IPS-18a (cell line): Measurements from ENCODE around the gene KNCN.

ENCODE experiments used
- H3K27ac ChIP-seq: one replicate; pipeline ENCODE4 v1.5.1; 2013; ENCODE audit warnings: low read length
- H3K27me3 ChIP-seq: one replicate; pipeline ENCODE4 v1.6.1; 2013; ENCODE audit warnings: mild to moderate bottlenecking, low read length; ENCODE audit not compliant: control insufficient read depth, insufficient read depth
- H3K36me3 ChIP-seq: one replicate; pipeline ENCODE4 v1.6.1; 2013; ENCODE audit warnings: low read depth, low read length; ENCODE audit not compliant: control insufficient read depth
- H3K4me1 ChIP-seq: one replicate; pipeline ENCODE4 v1.6.1; 2013; ENCODE audit warnings: low read depth, low read length; ENCODE audit not compliant: control insufficient read depth
- H3K4me3 ChIP-seq: one replicate; pipeline ENCODE4 v1.5.1; 2013; ENCODE audit warnings: low read length
- H3K9ac ChIP-seq: one replicate; pipeline ENCODE4 v1.6.1; 2013; ENCODE audit warnings: mild to moderate bottlenecking, low read length, moderate library complexity
- H3K9me3 ChIP-seq: one replicate; pipeline ENCODE4 v1.6.1; 2013; ENCODE audit warnings: low read depth, low read length; ENCODE audit not compliant: control insufficient read depth

KNCN gene

DNA sequence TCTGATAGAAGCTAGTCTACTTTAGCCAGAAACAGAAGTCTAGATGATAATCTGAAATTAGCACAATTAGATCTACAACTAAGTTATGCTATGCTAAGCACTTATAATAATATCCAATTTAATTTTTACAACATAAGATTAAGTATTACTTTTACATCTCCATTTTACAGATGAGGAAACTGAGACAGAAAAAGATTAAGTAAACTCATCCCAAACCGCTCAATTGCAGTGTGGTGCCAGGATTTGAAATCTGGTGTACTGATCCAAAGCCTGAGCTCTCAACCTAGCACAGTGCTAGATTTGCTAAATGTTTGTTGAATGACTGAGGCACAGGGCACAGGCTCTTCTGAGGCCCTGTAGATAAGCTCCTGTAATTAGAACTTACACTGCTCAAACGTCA is 13.8 kb downstream of the KNCN start:
- peaks cover 62% of the 10 kb centered on the region for H3K27me3 ChIP-seq
- no peak overlapping the region for H3K4me3 ChIP-seq

DNA sequence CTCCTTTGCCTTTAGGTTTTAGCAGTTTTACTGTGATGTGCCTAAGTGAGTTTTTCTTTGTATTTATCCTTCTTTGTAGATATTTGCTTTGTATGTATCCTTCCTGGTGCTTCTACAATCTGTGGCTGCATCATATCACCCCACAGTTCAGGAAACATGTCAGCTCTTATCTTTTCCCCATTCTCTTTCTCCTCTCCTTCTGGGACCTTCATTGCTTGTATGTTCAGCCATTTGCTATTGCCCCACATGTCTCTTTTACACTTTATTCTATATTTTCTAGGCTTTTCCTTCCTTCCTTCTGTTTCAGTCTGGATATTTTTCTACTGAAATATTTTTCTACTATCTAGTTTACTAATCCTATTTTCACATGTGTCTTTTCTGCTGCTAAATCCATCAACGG is 14.9 kb downstream of the KNCN start:
- H3K36me3 ChIP-seq = no peaks in the 10 kb centered on the region
- H3K27me3 ChIP-seq = peaks cover 62% of the 10 kb centered on the region
- no peaks in the 10 kb centered on the region for H3K4me1 ChIP-seq

More for the DNA sequence above, 13.8 kb downstream of the KNCN start:
- Histone ChIP-seq H3K4me1 (no peaks in the 10 kb centered on the region), H3K36me3 (no peaks in the 10 kb centered on the region), H3K9me3 (no peaks in the 10 kb centered on the region), H3K9ac (no peak overlapping the region), H3K27ac (no peak overlapping the region)

DNA sequence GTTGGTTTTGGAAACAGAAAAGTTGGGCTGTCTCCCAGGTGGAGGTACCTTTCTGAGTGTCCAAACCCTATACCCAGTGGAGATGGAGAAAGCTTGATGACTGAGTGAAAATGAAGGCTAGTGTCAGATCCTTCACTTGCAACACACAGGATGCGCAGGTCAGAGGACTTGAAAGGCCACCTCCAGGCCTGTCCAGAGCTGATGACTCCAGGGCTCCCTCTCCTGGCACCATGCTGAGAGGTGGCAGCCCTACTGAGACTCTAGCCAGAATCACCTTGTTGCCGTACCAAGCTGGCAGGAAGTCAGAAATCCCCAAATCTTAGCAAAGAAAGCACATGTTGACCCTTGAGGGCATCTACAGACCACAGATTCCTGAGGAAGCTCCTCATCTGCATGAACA is 16.4 kb downstream of the KNCN start:
- Histone ChIP-seq H3K27me3 (peaks cover 63% of the 10 kb centered on the region), H3K9me3 (no peaks in the 10 kb centered on the region), H3K36me3 (no peaks in the 10 kb centered on the region), H3K27ac (no peak overlapping the region), H3K9ac (no peak overlapping the region), H3K4me1 (no peaks in the 10 kb centered on the region), H3K4me3 (no peak overlapping the region)

More for the DNA sequence above, 14.9 kb downstream of the KNCN start:
- Histone ChIP-seq H3K9ac (no peak overlapping the region), H3K4me3 (no peak overlapping the region), H3K27ac (no peak overlapping the region), H3K9me3 (no peaks in the 10 kb centered on the region)

DNA sequence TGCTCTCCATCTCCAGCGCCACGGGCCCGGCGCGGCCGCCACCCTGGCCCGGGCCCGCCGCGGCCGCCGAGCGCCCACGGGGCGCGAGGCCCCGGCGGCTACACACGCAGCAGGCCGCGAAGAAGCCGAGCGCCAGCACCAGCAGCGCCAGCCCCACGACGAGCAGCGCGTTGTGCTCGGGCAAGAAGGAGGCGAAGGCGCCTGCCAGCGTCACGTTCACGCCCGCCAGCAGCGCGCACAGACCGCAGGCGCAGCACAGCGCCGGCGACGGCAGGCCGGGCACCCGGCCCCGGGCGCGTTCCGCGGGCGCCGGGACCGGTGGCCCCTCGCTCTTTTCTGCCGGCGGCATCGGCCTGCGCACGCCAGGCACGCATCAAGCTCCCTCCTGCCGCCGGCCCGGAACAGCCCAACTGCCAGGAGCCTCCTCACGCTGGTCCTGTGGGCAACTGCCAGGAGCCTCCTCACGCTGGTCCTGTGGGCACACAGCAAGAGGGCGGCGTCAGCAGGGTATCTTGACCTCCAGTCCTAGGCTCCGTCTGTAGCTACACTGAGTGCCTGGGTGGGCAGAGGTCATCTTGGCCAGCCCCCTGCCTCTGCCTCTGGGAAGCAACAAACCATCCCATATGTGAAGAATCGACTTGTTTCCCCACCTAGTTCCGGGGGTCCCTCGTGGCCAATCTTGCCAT is 18.1 kb downstream of the KNCN start:
- H3K27ac ChIP-seq = no peak overlapping the region
- no peaks in the 10 kb centered on the region for H3K36me3 ChIP-seq
- H3K4me1 ChIP-seq = peaks cover 1% of the 10 kb centered on the region
- H3K4me3 ChIP-seq = peak overlapping the region; percentile 16
- H3K9ac ChIP-seq = no peak overlapping the region
- no peaks in the 10 kb centered on the region for H3K9me3 ChIP-seq
- H3K27me3 ChIP-seq = peaks cover 79% of the 10 kb centered on the region

DNA sequence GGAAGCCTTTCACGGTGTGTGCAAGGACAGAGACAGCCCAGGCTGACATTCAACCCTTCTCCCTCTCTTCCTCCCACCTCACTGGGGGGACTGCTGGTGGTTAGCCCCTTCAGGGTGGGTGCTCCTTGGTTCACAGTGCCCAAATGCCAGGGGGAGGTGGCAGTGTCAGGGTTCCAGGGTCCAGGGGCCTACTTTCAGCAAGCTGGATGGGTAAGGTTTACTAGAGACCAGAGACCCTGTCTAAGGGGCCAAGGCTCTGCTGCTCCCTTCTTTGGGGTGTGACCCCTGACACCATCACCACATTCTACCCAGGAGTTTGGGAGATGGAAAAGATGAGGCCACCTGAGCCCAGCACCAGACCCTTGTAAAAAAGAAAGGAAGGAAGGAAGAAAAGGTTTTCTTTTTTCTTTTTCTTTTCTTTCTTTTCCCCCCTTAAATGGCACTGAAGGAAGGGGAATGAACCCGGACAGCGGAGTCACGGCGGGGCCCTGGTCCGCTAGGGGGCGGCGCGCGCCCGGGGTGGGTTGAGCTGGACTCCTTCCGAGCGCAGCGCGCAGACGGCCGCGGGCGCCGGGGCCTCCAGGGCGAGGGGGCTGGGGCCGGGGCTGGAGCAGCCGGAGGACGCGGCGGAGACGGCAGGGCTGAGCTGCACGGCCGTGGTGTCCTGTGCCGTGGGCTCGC is 18.8 kb downstream of the KNCN start:
- no peak overlapping the region for H3K9ac ChIP-seq
- no peak overlapping the region for H3K27ac ChIP-seq
- no peak overlapping the region for H3K4me3 ChIP-seq
- H3K36me3 ChIP-seq = no peaks in the 10 kb centered on the region
- peaks cover 86% of the 10 kb centered on the region for H3K27me3 ChIP-seq
- peaks cover 4% of the 10 kb centered on the region for H3K4me1 ChIP-seq
- no peaks in the 10 kb centered on the region for H3K9me3 ChIP-seq

DNA sequence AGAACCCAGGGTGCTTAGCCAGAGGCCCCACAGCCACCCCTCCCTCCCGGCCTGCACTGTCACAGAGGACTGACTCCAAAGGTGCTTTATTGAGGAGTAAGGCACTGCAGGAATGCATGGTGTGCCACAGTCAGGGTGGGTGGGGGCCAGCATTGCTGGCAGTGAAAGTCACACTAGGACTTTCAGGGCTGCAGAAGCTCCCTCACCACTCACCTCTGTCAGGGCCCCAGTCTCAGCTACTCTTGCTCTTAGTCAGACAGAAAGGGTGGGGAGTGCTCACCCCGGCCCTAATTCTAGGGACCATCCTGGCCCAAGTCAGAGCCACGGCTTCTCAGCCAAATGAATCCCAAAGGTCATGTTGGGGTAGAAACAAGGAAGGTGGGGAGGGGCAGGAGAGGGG is 19.4 kb downstream of the KNCN start:
- no peaks in the 10 kb centered on the region for H3K9me3 ChIP-seq
- H3K9ac ChIP-seq = no peak overlapping the region
- H3K27me3 ChIP-seq = peaks cover 91% of the 10 kb centered on the region
- peaks cover 4% of the 10 kb centered on the region for H3K4me1 ChIP-seq
- H3K4me3 ChIP-seq = no peak overlapping the region
- no peak overlapping the region for H3K27ac ChIP-seq
- H3K36me3 ChIP-seq = no peaks in the 10 kb centered on the region

DNA sequence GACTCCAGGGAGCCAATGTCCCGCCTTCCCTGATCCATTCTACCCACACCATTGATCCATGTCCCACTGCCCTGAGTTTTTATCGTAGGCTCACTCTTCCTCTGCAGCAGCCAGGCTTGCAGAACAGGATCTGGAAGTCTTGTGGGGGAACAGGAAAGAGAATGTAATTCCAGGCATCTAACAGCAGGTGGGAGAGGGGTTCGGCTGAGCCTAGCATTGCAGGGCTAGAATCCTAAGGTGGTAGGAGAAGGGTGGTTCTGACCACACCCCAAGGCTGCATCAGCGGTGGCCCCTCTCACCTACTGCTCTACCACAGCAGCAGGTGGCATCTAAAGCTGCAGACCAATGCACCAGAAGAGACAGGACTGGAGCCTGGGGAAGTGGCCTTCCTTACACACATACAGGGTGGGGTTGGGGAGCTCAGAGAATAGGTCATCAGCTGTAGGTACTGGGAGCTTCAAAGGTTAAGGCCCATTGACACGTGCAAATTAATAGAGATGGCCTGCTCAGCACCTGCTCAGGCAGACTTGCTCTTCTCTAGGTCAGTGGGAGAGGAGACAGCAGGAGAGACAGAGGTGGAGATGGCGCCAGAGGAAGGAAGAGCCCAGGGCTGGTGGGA is 20.5 kb downstream of the KNCN start:
- H3K27ac ChIP-seq = no peak overlapping the region
- no peak overlapping the region for H3K4me3 ChIP-seq
- H3K27me3 ChIP-seq = peaks cover 96% of the 10 kb centered on the region
- no peaks in the 10 kb centered on the region for H3K9me3 ChIP-seq
- H3K9ac ChIP-seq = no peak overlapping the region
- no peaks in the 10 kb centered on the region for H3K36me3 ChIP-seq
- peaks cover 16% of the 10 kb centered on the region for H3K4me1 ChIP-seq

DNA sequence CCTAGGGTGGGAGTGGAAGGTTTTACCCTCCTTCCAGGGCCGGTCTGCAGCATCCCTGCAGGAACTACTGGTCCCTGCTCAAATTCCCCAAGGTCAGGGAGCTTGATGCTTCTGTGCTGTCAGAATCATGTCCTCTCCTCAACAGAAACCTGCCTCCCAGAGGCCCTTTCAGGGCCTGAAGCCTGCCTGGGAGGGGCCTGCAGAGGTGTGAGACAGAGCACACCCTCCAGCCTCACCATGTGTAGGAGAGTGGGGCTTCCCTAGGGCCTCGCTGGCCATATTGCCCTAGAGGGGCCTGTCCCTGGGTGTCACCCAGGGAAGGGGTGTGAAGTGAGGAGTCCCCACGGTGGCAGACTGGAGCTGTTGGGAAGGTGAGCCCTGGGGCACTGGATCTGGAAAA is 21.1 kb downstream of the KNCN start:
- H3K4me1 ChIP-seq = peaks cover 21% of the 10 kb centered on the region
- no peak overlapping the region for H3K9ac ChIP-seq
- H3K9me3 ChIP-seq = no peaks in the 10 kb centered on the region
- H3K4me3 ChIP-seq = no peak overlapping the region
- H3K36me3 ChIP-seq = no peaks in the 10 kb centered on the region
- H3K27ac ChIP-seq = no peak overlapping the region
- peaks cover 97% of the 10 kb centered on the region for H3K27me3 ChIP-seq

DNA sequence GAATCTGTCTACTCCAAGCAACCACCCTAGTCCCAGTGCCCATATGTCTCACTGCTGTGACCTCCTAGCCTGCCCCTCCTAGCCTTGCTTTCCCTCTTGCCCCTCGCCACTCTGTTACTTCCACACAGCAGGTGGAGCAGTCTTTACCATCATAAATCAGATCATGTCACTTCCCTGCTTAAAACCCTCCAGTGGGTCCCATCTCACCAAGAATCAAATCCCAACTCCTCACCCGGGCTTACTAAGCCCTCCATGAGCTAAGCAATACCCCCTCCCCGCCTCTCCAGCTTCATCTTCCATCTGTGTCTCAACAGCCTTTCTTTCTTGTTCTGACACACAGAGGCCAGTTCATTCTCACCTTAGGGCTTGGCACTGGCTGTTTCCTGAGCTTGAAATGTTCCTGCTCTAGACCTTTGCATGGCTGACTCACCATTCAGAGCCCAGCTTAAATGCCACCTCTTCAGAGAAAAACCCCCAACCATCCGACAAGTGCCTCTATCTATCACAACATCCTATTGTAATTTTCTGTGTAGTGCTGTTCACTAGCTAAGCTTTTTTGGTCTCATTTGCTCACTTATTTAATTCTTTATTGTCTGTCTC is 22.3 kb downstream of the KNCN start:
- H3K9ac ChIP-seq = no peak overlapping the region
- H3K36me3 ChIP-seq = no peaks in the 10 kb centered on the region
- H3K4me1 ChIP-seq = peaks cover 26% of the 10 kb centered on the region
- no peak overlapping the region for H3K27ac ChIP-seq
- H3K9me3 ChIP-seq = no peaks in the 10 kb centered on the region
- no peak overlapping the region for H3K4me3 ChIP-seq
- H3K27me3 ChIP-seq = peaks cover 97% of the 10 kb centered on the region

DNA sequence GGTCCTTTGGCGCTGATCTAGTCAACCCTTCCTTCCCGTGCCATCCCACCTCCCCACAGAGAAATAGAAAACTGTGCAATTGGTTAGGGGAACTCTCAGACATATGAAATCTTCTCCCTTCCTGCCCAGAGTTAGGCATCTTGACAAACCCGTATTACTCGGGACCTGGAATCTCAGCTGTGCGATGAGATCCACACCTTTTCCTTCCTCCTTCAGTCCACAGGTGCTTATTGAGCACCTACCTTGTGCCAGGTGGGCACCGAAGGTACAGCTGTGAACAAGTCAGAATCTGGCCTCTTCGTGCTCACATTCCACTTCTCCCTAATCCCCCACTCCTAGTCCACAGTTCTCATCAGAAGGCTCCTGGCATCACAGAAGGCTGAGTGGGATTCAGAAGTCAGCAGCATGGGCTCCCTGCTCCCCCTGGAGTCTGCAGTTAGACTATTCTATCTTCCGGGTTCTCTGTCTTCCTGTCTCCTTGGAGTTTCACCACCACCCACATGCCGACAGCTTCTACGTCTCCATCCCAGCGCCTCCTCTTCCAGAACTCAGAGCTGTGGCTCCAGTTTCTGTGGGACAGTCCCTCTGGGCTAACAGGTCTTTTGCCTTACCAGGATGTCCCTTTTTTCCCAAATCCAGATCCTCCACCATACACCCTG is 23.0 kb downstream of the KNCN start:
- Histone ChIP-seq H3K4me3 (no peak overlapping the region), H3K27ac (no peak overlapping the region), H3K9ac (no peak overlapping the region), H3K27me3 (peaks cover 97% of the 10 kb centered on the region), H3K9me3 (no peaks in the 10 kb centered on the region), H3K4me1 (peaks cover 26% of the 10 kb centered on the region), H3K36me3 (no peaks in the 10 kb centered on the region)
